Endothelial cell of umbilical vein (primary cell): Measurements from ENCODE around the gene TP53AIP1. TPM values are rescaled to one million over a fixed set of nuclear protein-coding genes. Genes with fewer than 3 reads are reported as not detected.

Source experiments
- BruUV-seq: library from RNA; stranded (reverse); fragments of 400-500 nt; replicated peaks from 2 replicates; lab custom pipeline; 2021; lab: Mats Ljungman, UMichigan
- CTCF ChIA-PET: fragments of 300-600, 350-600 bp; sonication (Branson Sonifier 250); formaldehyde crosslinking; loops from one replicate; lab custom pipeline; 2021; ENCODE audit warnings: antibody characterized with exemption, inconsistent platforms; lab: Charles Lee
- POLR2A ChIA-PET: fragments of 300-600, 350-600 bp; sonication (Branson Sonifier 250); formaldehyde crosslinking; loops from one replicate; lab custom pipeline; 2021; ENCODE audit warnings: antibody characterized with exemption, inconsistent platforms; lab: Charles Lee
- DNase-seq: peaks from one replicate; pipeline ENCODE4 v3.0.0-alpha.2; 2011; ENCODE audit warnings: low read depth, low spot score
- FAIRE-seq: peaks from 2 replicates; lab custom pipeline; 2011; peaks lifted over from hg19 to GRCh38; lab: Jason Lieb, UNC
- H2AFZ ChIP-seq: 2 replicates; pipeline ENCODE4 v1.6.0; 2012; ENCODE audit warnings: low read depth, low read length, control low read depth, inconsistent platforms
- H3K27ac ChIP-seq: 2 replicates; pipeline ENCODE4 v1.5.1; 2011; ENCODE audit warnings: low read depth, mild to moderate bottlenecking, control low read depth, low read length, moderate library complexity; ENCODE audit not compliant: insufficient read depth
- H3K27me3 ChIP-seq, 2 experiments: 2 replicates each; pipeline versions ENCODE4 v1.6.0 to v1.6.1; 2011; ENCODE audit warnings: low read length in 2 of 2, mixed read lengths in 1 of 2; ENCODE audit not compliant: control insufficient read depth in 2 of 2, insufficient read depth in 2 of 2
- H3K36me3 ChIP-seq, 2 experiments: 2 replicates in 1 of 2; 3 replicates in 1 of 2; pipeline ENCODE4 v1.5.1; 2011; ENCODE audit warnings: low read length in 2 of 2, mild to moderate bottlenecking in 1 of 2, moderate library complexity in 1 of 2; ENCODE audit not compliant: control insufficient read depth in 2 of 2, insufficient read depth in 2 of 2; ENCODE audit errors: extremely low read depth in 1 of 2
- H3K4me1 ChIP-seq: 3 replicates; pipeline ENCODE4 v1.5.1; 2011; ENCODE audit warnings: mild to moderate bottlenecking, low read length; ENCODE audit not compliant: control insufficient read depth, insufficient read depth; ENCODE audit errors: extremely low read depth
- H3K4me2 ChIP-seq: 2 replicates; pipeline ENCODE4 v1.6.1; 2011; ENCODE audit warnings: low read length, control low read depth, mixed read lengths; ENCODE audit not compliant: insufficient read depth
- H3K4me3 ChIP-seq, 3 experiments: fragments of 200-600 bp in 1 of 3; sonication (generic), shearing (Covaris generic) in 1 of 3; replicated peaks in 1 of 3; 2 replicates each; pipeline ENCODE4 v1.5.1; 2011 to 2016; ENCODE audit warnings: control low read depth in 3 of 3, low read length in 3 of 3, mild to moderate bottlenecking in 2 of 3, inconsistent platforms in 1 of 3, low read depth in 1 of 3, moderate library complexity in 1 of 3; ENCODE audit not compliant: insufficient read depth in 1 of 3
- H3K79me2 ChIP-seq: 2 replicates; pipeline ENCODE4 v1.6.0; 2012; ENCODE audit warnings: low read length, inconsistent platforms; ENCODE audit not compliant: control insufficient read depth, insufficient read depth
- H3K9ac ChIP-seq: replicated peaks from 2 replicates; pipeline ENCODE3; 2011; ENCODE audit warnings: low read length, control low read depth; ENCODE audit not compliant: insufficient read depth; ENCODE audit errors: extremely low read depth
- H3K9me1 ChIP-seq: replicated peaks from 3 replicates; pipeline ENCODE4 v1.6.0; 2011; ENCODE audit warnings: mild to moderate bottlenecking, low read length; ENCODE audit not compliant: control insufficient read depth, insufficient read depth; ENCODE audit errors: extremely low read depth
- H3K9me3 ChIP-seq: replicated peaks from 2 replicates; pipeline ENCODE4 v1.5.1; 2012; ENCODE audit warnings: low read length, inconsistent platforms; ENCODE audit not compliant: control insufficient read depth, insufficient read depth
- H4K20me1 ChIP-seq: replicated peaks from 2 replicates; pipeline ENCODE3; 2011; ENCODE audit warnings: mild to moderate bottlenecking, low read length; ENCODE audit not compliant: control insufficient read depth, insufficient read depth; ENCODE audit errors: extremely low read depth
- CTCF ChIP-seq, 2 donors: IDR thresholded peaks; 1 replicate in 1 of 2; 2 replicates in 1 of 2; pipeline ENCODE4 v1.5.1; 2011; ENCODE audit warnings: low read length in 2 of 2, mild to moderate bottlenecking in 2 of 2, moderate library complexity in 2 of 2, control low read depth in 1 of 2, inconsistent platforms in 1 of 2, low read depth in 1 of 2; ENCODE audit not compliant: insufficient read depth in 1 of 2; ENCODE audit errors: extremely low read depth in 1 of 2
- EZH2 ChIP-seq: IDR thresholded peaks from 2 replicates; pipeline ENCODE4 v1.6.1; 2012; ENCODE audit warnings: borderline replicate concordance, low read depth, mild to moderate bottlenecking, moderate library complexity, low read length, inconsistent platforms; ENCODE audit not compliant: severe bottlenecking
- FOS ChIP-seq: IDR thresholded peaks from 2 replicates; pipeline ENCODE4 v1.6.1; 2011; ENCODE audit warnings: mild to moderate bottlenecking, low read length, moderate library complexity, borderline replicate concordance; ENCODE audit not compliant: insufficient read depth
- GATA2 ChIP-seq: IDR thresholded peaks from 2 replicates; pipeline ENCODE4 v1.7.0; 2011; ENCODE audit warnings: low read depth, mild to moderate bottlenecking, moderate library complexity, mixed read lengths, low read length; ENCODE audit not compliant: insufficient read length, insufficient read depth
- JUN ChIP-seq: IDR thresholded peaks from 2 replicates; pipeline ENCODE4 v1.6.1; 2011; ENCODE audit warnings: borderline replicate concordance, low read depth; ENCODE audit not compliant: insufficient read length, insufficient read depth
- MYC ChIP-seq: IDR thresholded peaks from one replicate; pipeline ENCODE4 v1.6.1; 2011; ENCODE audit warnings: mild to moderate bottlenecking, low read depth, low read length
- POLR2A ChIP-seq: IDR thresholded peaks from 2 replicates; pipeline ENCODE4 v1.6.1; 2012; ENCODE audit warnings: low read depth, mild to moderate bottlenecking, control low read depth, low read length
- POLR2AphosphoS5 ChIP-seq: IDR thresholded peaks from 2 replicates; pipeline ENCODE4 v1.6.1; 2012; ENCODE audit warnings: low read depth, mild to moderate bottlenecking, control low read depth, low read length, moderate library complexity; ENCODE audit not compliant: insufficient read depth
- dilution Hi-C: fragments of 300-500 bp; cut with MboI; formaldehyde crosslinking; loops from one replicate; pipeline ENCODE4 v1.15.0; 2019; ENCODE audit warnings: low sequenced_read_pairs; ENCODE audit not compliant: extremely low pct_ligation_motif_present
- intact Hi-C: fragments of 100-400 bp; cut with micrococcal nuclease; formaldehyde crosslinking; loops from one replicate; pipeline ENCODE4 v1.10.0; 2022
- polyA plus RNA-seq, 4 experiments: library from polyadenylated mRNA; depleted of rRNA in 3 of 4; stranded (reverse) in 3 of 4; unstranded in 1 of 4; fragments of >200 nt; gene quantifications; 2 replicates each; pipeline versions ENCODE4 v1.2.1 to v1.2.3, GENCODE V29; 2011 to 2012; ENCODE audit warnings: missing spikeins in 1 of 4
- total RNA-seq: library from RNA; stranded (reverse); gene quantifications from 2 replicates; pipeline ENCODE4 v1.2.3, GENCODE V29; 2021
- TF ChIP-seq, protein P1 (sequence below): IDR thresholded peaks from 2 replicates; pipeline ENCODE4 v1.6.1; 2011; ENCODE audit not compliant: insufficient read depth, insufficient read length

The TP53AIP1 gene
- total and polyA plus RNA-seq, 2 donors (not counting 3 experiments of a cell fraction or from before 2014, with no cell fraction given), result not detected

GRCh38 chr11:128925250-128925600 is 17.4 kb downstream of the TP53AIP1 start:
- Histone ChIP-seq H2AFZ (no peak overlapping the region), H3K4me2 (no peak overlapping the region), H4K20me1 (no peaks in the 10 kb centered on the region), H3K9me3 (no peaks in the 10 kb centered on the region), H3K4me3 (no peak overlapping the region), H3K9me1 (no peaks in the 10 kb centered on the region), H3K27me3 (peaks cover 2 to 4% of the 10 kb centered on the region in 2 experiments), H3K27ac (no peak overlapping the region), H3K79me2 (no peaks in the 10 kb centered on the region), H3K36me3 (no peaks in the 10 kb centered on the region), H3K9ac (no peak overlapping the region), H3K4me1 (no peaks in the 10 kb centered on the region)
- intact Hi-C loops, result no loop called here
- DNase-seq (no peak), FAIRE-seq (no peak)
- BruUV-seq, result no TSS peak
- ChIA-PET CTCF (interaction anchor here (0.6 to 2.2 kb wide), 3 partner anchors 16 to 40 kb away, joined by 3 to 11 read pairs (median 3); no protein-coding TSS in a partner anchor), POLR2A (interaction anchor here (0.6 kb wide), 1 partner anchor 38 kb away, joined by 3 read pairs; no protein-coding TSS in a partner anchor)
- dilution Hi-C loops, result no loop called here
- TF ChIP-seq POLR2AphosphoS5 (no peak), MYC (no peak), JUN (no peak), FOS (no peak), EZH2 (no peak), GATA2 (no peak), POLR2A (no peak), CTCF (IDR thresholded peaks at IDR 0.05; ENCODE audit: extremely low read depth in 1 of 2, insufficient read depth in 1 of 2, low read depth in 1 of 2, low read length in 2 of 2) (no peak)
- TF ChIP-seq, protein P1, sequence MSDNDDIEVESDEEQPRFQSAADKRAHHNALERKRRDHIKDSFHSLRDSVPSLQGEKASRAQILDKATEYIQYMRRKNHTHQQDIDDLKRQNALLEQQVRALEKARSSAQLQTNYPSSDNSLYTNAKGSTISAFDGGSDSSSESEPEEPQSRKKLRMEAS, result no peak
